Hepatocyte (in vitro differentiated cells): ENCODE measurements around the gene KMT2E. TPM values are rescaled to one million over a fixed set of nuclear protein-coding genes. Genes with fewer than 3 reads are reported as not detected.

Experiments used
- DNase-seq: peaks from one replicate; pipeline ENCODE4 v3.0.0-alpha.2; 2016; ENCODE audit warnings: low spot score
- H2AFZ ChIP-seq: fragments of 200-600 bp; sonication (generic); 2 replicates; pipeline ENCODE4 v1.6.0; 2016; ENCODE audit warnings: antibody characterized with exemption, mild to moderate bottlenecking
- H3K27ac ChIP-seq: fragments of 200-600 bp; sonication (generic); 2 replicates; pipeline ENCODE4 v1.5.1; 2016; ENCODE audit warnings: mild to moderate bottlenecking
- H3K27me3 ChIP-seq: fragments of 200-600 bp; sonication (generic); 2 replicates; pipeline ENCODE4 v1.6.1; 2016
- H3K36me3 ChIP-seq: fragments of 200-600 bp; sonication (generic); replicated peaks from 2 replicates; pipeline ENCODE4 v1.5.1; 2016; ENCODE audit warnings: low read depth; ENCODE audit not compliant: insufficient read depth
- H3K4me1 ChIP-seq: fragments of 200-600 bp; sonication (generic); 2 replicates; pipeline ENCODE4 v1.5.1; 2016; ENCODE audit warnings: mild to moderate bottlenecking, moderate library complexity; ENCODE audit not compliant: insufficient read depth
- H3K4me2 ChIP-seq: fragments of 200-600 bp; sonication (generic); 2 replicates; pipeline ENCODE4 v1.6.0; 2016
- H3K4me3 ChIP-seq: fragments of 200-600 bp; sonication (generic); 2 replicates; pipeline ENCODE4 v1.5.1; 2016; ENCODE audit warnings: mild to moderate bottlenecking
- H3K79me2 ChIP-seq: fragments of 200-600 bp; sonication (generic); 2 replicates; pipeline ENCODE4 v1.6.0; 2017; ENCODE audit warnings: mild to moderate bottlenecking
- H3K9me2 ChIP-seq: fragments of 200-600 bp; sonication (generic); replicated peaks from 2 replicates; pipeline ENCODE4 v1.6.0; 2017; ENCODE audit warnings: mild to moderate bottlenecking; ENCODE audit not compliant: insufficient read depth
- H3K9me3 ChIP-seq: fragments of 200-600 bp; sonication (generic); 2 replicates; pipeline ENCODE4 v1.5.1; 2016; ENCODE audit warnings: low read depth, mild to moderate bottlenecking
- H4K20me1 ChIP-seq: fragments of 200-600 bp; sonication (generic); 2 replicates; pipeline ENCODE4 v1.6.0; 2016; ENCODE audit warnings: mild to moderate bottlenecking; ENCODE audit not compliant: insufficient read depth, poor library complexity, severe bottlenecking
- EZH2 ChIP-seq: fragments of 200-600 bp; sonication (generic); IDR thresholded peaks from 2 replicates; pipeline ENCODE4 v1.6.1; 2016; ENCODE audit warnings: antibody characterized with exemption, mild to moderate bottlenecking, borderline replicate concordance
- EZH2phosphoT487 ChIP-seq: fragments of 200-600 bp; sonication (generic); IDR thresholded peaks from one replicate; pipeline ENCODE4 v1.6.1; 2018; ENCODE audit warnings: antibody characterized with exemption, mild to moderate bottlenecking, low read depth, moderate library complexity; ENCODE audit not compliant: unreplicated experiment, severe bottlenecking
- WGBS: methylation state at CpG from one replicate; pipeline ENCODE4 v1.1.6; 2016; ENCODE audit warnings: low lambda C conversion rate; ENCODE audit errors: missing lambda C conversion rate; 5-methylcytosine and 5-hydroxymethylcytosine counted together
- polyA plus RNA-seq: library from polyadenylated mRNA; unstranded; fragments of >200 nt; fragmentation: Nextera tagmentation; extraction: Ambion mirVana; gene quantifications from 2 replicates; pipeline ENCODE4 v1.2.1, GENCODE V29; 2016
- total RNA-seq: library from RNA; depleted of rRNA; stranded (reverse); fragments of >200 nt; gene quantifications from 2 replicates; pipeline ENCODE4 v1.2.3, GENCODE V29; 2014
- TF ChIP-seq, protein P1 (sequence below): fragments of 200-600 bp; sonication (generic); IDR thresholded peaks from 2 replicates; pipeline ENCODE4 v1.5.1; 2016; ENCODE audit warnings: antibody characterized with exemption, mild to moderate bottlenecking; ENCODE audit not compliant: poor library complexity

KMT2E gene
- total and polyA plus RNA-seq, 2 experiments from 2014 or later: 69.7 to 70.8 TPM

DNA sequence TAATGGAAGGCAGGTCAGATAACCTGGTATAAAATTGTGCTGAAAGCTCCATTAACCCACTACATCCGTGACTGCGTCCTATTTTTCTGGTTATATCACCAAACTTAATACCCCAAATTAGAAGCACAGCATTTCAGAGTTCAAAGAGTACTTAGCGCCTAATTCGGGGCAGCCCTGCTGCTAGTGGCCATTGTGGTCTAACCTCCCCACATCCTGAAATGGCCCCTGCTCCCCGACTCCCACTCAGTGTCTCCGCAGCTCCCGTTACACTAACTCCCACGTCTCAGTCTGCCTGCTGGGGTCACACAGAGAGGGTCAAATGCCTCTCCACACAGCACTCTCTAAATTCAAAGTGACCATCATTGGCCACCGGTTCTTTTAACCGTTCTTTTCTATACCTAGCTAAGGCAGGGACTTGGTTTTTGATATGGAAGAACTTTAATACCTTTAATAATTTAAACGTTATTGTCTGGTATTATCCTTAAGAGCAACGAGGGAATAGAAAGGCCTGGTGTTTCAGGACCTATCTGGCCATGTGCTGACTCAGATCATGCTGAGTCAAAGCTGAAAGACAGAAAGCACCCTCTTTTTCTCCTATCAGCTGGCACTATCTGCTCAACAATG is 117.1 kb downstream of the KMT2E start:
- peaks cover 3% of the 10 kb centered on the region for H3K79me2 ChIP-seq
- H3K36me3 ChIP-seq: no peaks in the 10 kb centered on the region
- H3K27ac ChIP-seq: no peak overlapping the region
- WGBS: 91% methylated on average over 12 of the region's 12 CpGs
- TF ChIP-seq EZH2phosphoT487 (no peak), EZH2 (no peak)
- TF ChIP-seq, protein P1, sequence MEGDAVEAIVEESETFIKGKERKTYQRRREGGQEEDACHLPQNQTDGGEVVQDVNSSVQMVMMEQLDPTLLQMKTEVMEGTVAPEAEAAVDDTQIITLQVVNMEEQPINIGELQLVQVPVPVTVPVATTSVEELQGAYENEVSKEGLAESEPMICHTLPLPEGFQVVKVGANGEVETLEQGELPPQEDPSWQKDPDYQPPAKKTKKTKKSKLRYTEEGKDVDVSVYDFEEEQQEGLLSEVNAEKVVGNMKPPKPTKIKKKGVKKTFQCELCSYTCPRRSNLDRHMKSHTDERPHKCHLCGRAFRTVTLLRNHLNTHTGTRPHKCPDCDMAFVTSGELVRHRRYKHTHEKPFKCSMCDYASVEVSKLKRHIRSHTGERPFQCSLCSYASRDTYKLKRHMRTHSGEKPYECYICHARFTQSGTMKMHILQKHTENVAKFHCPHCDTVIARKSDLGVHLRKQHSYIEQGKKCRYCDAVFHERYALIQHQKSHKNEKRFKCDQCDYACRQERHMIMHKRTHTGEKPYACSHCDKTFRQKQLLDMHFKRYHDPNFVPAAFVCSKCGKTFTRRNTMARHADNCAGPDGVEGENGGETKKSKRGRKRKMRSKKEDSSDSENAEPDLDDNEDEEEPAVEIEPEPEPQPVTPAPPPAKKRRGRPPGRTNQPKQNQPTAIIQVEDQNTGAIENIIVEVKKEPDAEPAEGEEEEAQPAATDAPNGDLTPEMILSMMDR: no peak
- H4K20me1 ChIP-seq: no peaks in the 10 kb centered on the region
- no peak overlapping the region for H3K4me3 ChIP-seq
- H3K9me3 ChIP-seq: no peaks in the 10 kb centered on the region
- no peaks in the 10 kb centered on the region for H3K27me3 ChIP-seq
- H3K9me2 ChIP-seq: no peaks in the 10 kb centered on the region
- H3K4me2 ChIP-seq: no peak overlapping the region
- H3K4me1 ChIP-seq: no peaks in the 10 kb centered on the region
- DNase-seq: no peak
- no peak overlapping the region for H2AFZ ChIP-seq

DNA sequence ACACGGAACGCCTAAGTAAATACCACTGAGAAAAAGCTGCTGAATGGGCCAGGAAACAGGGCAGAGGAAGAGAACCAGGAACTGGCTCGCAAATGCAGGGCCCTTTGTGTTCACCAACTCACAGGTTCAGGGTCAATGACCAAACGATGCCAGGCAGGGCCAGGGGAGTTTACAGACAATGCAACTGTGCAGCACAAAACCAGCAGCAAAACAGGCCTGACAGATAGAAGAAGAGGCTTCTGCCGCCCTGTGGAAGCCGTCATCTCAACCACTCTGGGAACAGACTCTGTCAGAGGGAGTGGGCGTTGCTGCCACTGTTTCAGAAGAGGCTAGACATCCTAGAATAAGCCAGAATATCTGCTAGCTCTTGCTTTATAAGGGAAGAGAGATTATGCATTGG is 117.9 kb downstream of the KMT2E start:
- Histone ChIP-seq H3K9me2 (no peaks in the 10 kb centered on the region), H3K9me3 (no peaks in the 10 kb centered on the region), H4K20me1 (no peaks in the 10 kb centered on the region), H3K79me2 (peaks cover 3% of the 10 kb centered on the region), H3K4me3 (no peak overlapping the region), H3K4me1 (no peaks in the 10 kb centered on the region), H2AFZ (no peak overlapping the region), H3K27me3 (no peaks in the 10 kb centered on the region), H3K27ac (no peak overlapping the region), H3K36me3 (no peaks in the 10 kb centered on the region), H3K4me2 (no peak overlapping the region)
- TF ChIP-seq EZH2phosphoT487: no peak
- TF ChIP-seq EZH2: no peak
- TF ChIP-seq, protein P1: no peak
- DNase-seq: no peak
- 84% methylated on average over 7 of the region's 7 CpGs for WGBS

DNA sequence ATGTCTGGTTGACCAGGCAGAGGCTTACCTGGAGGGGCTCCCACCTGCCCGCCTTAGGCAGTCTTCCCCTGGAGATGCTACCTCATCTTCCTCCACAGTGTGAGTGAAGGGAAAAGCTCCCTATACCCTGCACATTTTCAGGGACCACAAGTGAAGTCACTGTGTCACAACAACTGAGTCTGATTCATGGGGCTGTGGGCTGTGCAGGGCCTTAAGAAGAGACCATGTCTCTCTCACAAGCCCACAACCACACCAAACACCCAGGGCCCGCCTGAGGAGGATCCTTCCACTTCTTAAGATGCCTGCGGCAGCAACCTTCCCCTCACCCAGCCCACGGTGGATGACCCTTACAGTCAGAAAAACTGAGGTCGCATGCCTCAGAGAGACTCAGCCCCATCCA is 118.3 kb downstream of the KMT2E start:
- Histone ChIP-seq H3K4me3 (no peak overlapping the region), H4K20me1 (no peaks in the 10 kb centered on the region), H3K27me3 (no peaks in the 10 kb centered on the region), H3K9me3 (no peaks in the 10 kb centered on the region), H3K4me1 (no peaks in the 10 kb centered on the region), H3K9me2 (no peaks in the 10 kb centered on the region), H3K79me2 (peaks cover 3% of the 10 kb centered on the region), H2AFZ (no peak overlapping the region), H3K27ac (no peak overlapping the region), H3K4me2 (no peak overlapping the region), H3K36me3 (no peaks in the 10 kb centered on the region)
- TF ChIP-seq EZH2: no peak
- TF ChIP-seq EZH2phosphoT487: no peak
- TF ChIP-seq, protein P1: no peak
- 88% methylated on average over 5 of the region's 5 CpGs for WGBS
- DNase-seq: no peak

DNA sequence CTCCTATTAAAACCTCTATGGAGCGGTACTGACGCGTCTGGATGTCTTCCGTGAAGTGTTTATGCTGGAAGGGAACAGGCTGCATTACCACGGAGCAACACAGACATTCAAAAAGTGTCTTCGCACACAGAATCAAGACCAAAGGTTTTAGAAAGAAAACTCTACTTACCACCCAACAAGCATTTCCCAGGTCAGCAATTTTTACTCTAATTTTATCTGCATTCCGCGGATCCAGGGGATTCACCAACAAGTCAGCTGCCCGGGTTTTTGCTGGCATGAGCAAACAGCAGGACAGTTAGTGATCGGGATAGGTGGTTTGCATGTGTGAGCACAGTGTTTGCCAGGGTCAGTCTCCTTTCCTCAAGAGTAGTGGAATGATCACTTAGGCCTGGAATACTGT is 118.8 kb downstream of the KMT2E start:
- Histone ChIP-seq H3K27ac (no peak overlapping the region), H3K36me3 (no peaks in the 10 kb centered on the region)
- 96% methylated on average over 10 of the region's 10 CpGs for WGBS

More for the DNA sequence above, 118.8 kb downstream of the KMT2E start:
- no peaks in the 10 kb centered on the region for H3K9me2 ChIP-seq
- no peaks in the 10 kb centered on the region for H3K27me3 ChIP-seq
- no peak overlapping the region for H3K4me3 ChIP-seq
- no peaks in the 10 kb centered on the region for H4K20me1 ChIP-seq
- H3K4me1 ChIP-seq: no peaks in the 10 kb centered on the region
- peaks cover 3% of the 10 kb centered on the region for H3K79me2 ChIP-seq
- H3K4me2 ChIP-seq: no peak overlapping the region
- no peaks in the 10 kb centered on the region for H3K9me3 ChIP-seq
- TF ChIP-seq, protein P1: no peak
- TF ChIP-seq EZH2phosphoT487 (no peak), EZH2 (no peak)
- H2AFZ ChIP-seq: no peak overlapping the region
- DNase-seq: no peak
